Panc1 (cell line): ENCODE results near the gene SIVA1.

ENCODE experiments used
- POLR2AphosphoS5 ChIP-seq: IDR thresholded peaks from 2 replicates; pipeline ENCODE4 v1.6.1; 2012; ENCODE audit warnings: mild to moderate bottlenecking, low read depth, low read length, moderate library complexity
- REST ChIP-seq, 2 experiments: IDR thresholded peaks; 2 replicates each; pipeline ENCODE4 v1.6.1; 2011 to 2012; ENCODE audit warnings: low read depth in 2 of 2, control low read depth in 1 of 2, low read length in 1 of 2, mild to moderate bottlenecking in 1 of 2, moderate library complexity in 1 of 2; ENCODE audit not compliant: insufficient read depth in 1 of 2
- SIN3A ChIP-seq: IDR thresholded peaks from 2 replicates; pipeline ENCODE4 v1.6.1; 2012; ENCODE audit warnings: low read depth, mild to moderate bottlenecking, low read length, moderate library complexity, borderline replicate concordance; ENCODE audit not compliant: insufficient read depth
- TCF7L2 ChIP-seq: IDR thresholded peaks from 2 replicates; pipeline ENCODE4 v1.6.1; 2011; ENCODE audit warnings: mild to moderate bottlenecking, low read depth, low read length, inconsistent platforms
- TF ChIP-seq, protein P1 (sequence below): fragments of 450-650 bp; IDR thresholded peaks from 2 replicates; pipeline ENCODE4 v1.5.1; 2017; ENCODE audit warnings: mild to moderate bottlenecking

- TF ChIP-seq, protein P1, sequence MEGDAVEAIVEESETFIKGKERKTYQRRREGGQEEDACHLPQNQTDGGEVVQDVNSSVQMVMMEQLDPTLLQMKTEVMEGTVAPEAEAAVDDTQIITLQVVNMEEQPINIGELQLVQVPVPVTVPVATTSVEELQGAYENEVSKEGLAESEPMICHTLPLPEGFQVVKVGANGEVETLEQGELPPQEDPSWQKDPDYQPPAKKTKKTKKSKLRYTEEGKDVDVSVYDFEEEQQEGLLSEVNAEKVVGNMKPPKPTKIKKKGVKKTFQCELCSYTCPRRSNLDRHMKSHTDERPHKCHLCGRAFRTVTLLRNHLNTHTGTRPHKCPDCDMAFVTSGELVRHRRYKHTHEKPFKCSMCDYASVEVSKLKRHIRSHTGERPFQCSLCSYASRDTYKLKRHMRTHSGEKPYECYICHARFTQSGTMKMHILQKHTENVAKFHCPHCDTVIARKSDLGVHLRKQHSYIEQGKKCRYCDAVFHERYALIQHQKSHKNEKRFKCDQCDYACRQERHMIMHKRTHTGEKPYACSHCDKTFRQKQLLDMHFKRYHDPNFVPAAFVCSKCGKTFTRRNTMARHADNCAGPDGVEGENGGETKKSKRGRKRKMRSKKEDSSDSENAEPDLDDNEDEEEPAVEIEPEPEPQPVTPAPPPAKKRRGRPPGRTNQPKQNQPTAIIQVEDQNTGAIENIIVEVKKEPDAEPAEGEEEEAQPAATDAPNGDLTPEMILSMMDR = no peak
- TF ChIP-seq POLR2AphosphoS5 (no peak), REST (IDR thresholded peaks at IDR 0.05; ENCODE audit: insufficient read depth in 1 of 2, low read depth in 2 of 2, low read length in 1 of 2) (no peak), SIN3A (no peak), TCF7L2 (no peak)
Measured at GRCh38 chr14:104730487-104730886, 22.5 kb upstream of the SIVA1 start.
